A673 (cell line): ENCODE data around the gene STK17B. TPM values are rescaled to one million over a fixed set of nuclear protein-coding genes. Genes with fewer than 3 reads are reported as not detected.

Experiments used
- BruUV-seq: library from RNA; stranded (reverse); fragments of 400-500 nt; replicated peaks from 2 replicates; lab custom pipeline; 2021; lab: Mats Ljungman, UMichigan
- CTCF ChIA-PET: fragments of 300-600 bp; sonication (Branson Sonifier 250); formaldehyde crosslinking; loops from one replicate; lab custom pipeline; 2022; ENCODE audit warnings: antibody characterized with exemption; lab: Charles Lee
- POLR2A ChIA-PET: fragments of 300-600 bp; sonication (Branson Sonifier 250); formaldehyde crosslinking; loops from one replicate; lab custom pipeline; 2022; ENCODE audit warnings: antibody characterized with exemption; ENCODE audit not compliant: low non-redundant PET; lab: Charles Lee
- DNase-seq: peaks from one replicate; pipeline ENCODE4 v3.0.0-alpha.2; 2015; ENCODE audit warnings: low spot score
- H3K27ac ChIP-seq: fragments of 200-600 bp; sonication (generic); 2 replicates; pipeline ENCODE4 v1.5.1; 2016; ENCODE audit warnings: mixed run types, low read depth, mild to moderate bottlenecking, mixed read lengths, antibody characterized with exemption, low read length; ENCODE audit not compliant: poor library complexity, severe bottlenecking
- H3K27me3 ChIP-seq: fragments of 200-600 bp; sonication (generic); replicated peaks from 2 replicates; pipeline ENCODE4 v1.6.1; 2017; ENCODE audit warnings: mixed run types, low read depth, mild to moderate bottlenecking, mixed read lengths, antibody characterized with exemption, low read length; ENCODE audit not compliant: insufficient read depth, poor library complexity
- H3K36me3 ChIP-seq: fragments of 200-600 bp; sonication (generic); 2 replicates; pipeline ENCODE4 v1.6.1; 2016; ENCODE audit warnings: mixed run types, mild to moderate bottlenecking, mixed read lengths, antibody characterized with exemption, low read length; ENCODE audit not compliant: insufficient read depth, poor library complexity, severe bottlenecking
- H3K4me1 ChIP-seq: fragments of 200-600 bp; sonication (generic); 2 replicates; pipeline ENCODE4 v1.6.1; 2017; ENCODE audit warnings: mixed run types, mild to moderate bottlenecking, mixed read lengths, antibody characterized with exemption, low read length; ENCODE audit not compliant: insufficient read depth, poor library complexity, severe bottlenecking
- H3K4me3 ChIP-seq: fragments of 200-600 bp; sonication (generic); 2 replicates; pipeline ENCODE4 v1.5.1; 2016; ENCODE audit warnings: low read depth, mixed run types, mild to moderate bottlenecking, mixed read lengths, low read length; ENCODE audit not compliant: poor library complexity, severe bottlenecking
- H3K9me3 ChIP-seq: fragments of 200-600 bp; sonication (generic); 2 replicates; pipeline ENCODE4 v1.6.1; 2016; ENCODE audit warnings: mixed run types, low read depth, mild to moderate bottlenecking, mixed read lengths, antibody characterized with exemption, low read length; ENCODE audit not compliant: poor library complexity, severe bottlenecking
- EZH2 ChIP-seq: fragments of 200-600 bp; sonication (generic); IDR thresholded peaks from 2 replicates; pipeline ENCODE4 v1.6.1; 2017; ENCODE audit warnings: borderline replicate concordance, low read depth, mild to moderate bottlenecking, mixed read lengths, antibody characterized with exemption, low read length; ENCODE audit not compliant: poor library complexity, severe bottlenecking
- intact Hi-C: fragments of 100-400 bp; cut with micrococcal nuclease; formaldehyde crosslinking; loops from one replicate; pipeline ENCODE4 v1.10.0; 2022; ENCODE audit not compliant: unreplicated experiment
- total RNA-seq: library from RNA; stranded (reverse); gene quantifications from 2 replicates; pipeline ENCODE4 v1.2.3, GENCODE V29; 2021
- TF ChIP-seq, protein P1 (sequence below): fragments of 300-800, 200-600 bp; sonication (generic); conservative IDR thresholded peaks from 2 replicates; pipeline ENCODE4 v1.5.1; 2017; ENCODE audit warnings: low read depth, mild to moderate bottlenecking, antibody characterized with exemption, low read length, moderate library complexity, mixed read lengths

Gene STK17B
- total RNA-seq, 1 experiment from 2014 or later, result 18.5 TPM

DNA sequence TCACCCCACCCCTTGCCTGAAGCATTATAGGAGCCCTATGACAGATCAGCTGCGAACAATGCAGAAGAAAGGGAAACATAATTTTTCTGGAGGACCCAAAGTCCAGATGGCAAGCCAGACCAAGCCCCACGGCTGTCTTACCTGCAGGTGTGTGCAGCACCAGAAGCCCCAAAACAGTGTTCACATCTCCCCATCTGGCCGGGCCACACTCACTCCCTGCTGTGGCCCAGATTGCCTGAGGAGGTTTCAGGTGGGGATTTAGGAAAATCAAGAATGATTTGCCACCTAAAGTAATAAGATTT is 11.7 kb upstream of the STK17B start:
- CTCF ChIA-PET, result no interaction called here
- Histone ChIP-seq H3K36me3 (no peaks in the 10 kb centered on the region), H3K4me3 (no peak overlapping the region), H3K27me3 (no peaks in the 10 kb centered on the region), H3K4me1 (peaks cover 19% of the 10 kb centered on the region), H3K9me3 (no peaks in the 10 kb centered on the region), H3K27ac (no peak overlapping the region)
- BruUV-seq, result no TSS peak
- TF ChIP-seq, protein P1, sequence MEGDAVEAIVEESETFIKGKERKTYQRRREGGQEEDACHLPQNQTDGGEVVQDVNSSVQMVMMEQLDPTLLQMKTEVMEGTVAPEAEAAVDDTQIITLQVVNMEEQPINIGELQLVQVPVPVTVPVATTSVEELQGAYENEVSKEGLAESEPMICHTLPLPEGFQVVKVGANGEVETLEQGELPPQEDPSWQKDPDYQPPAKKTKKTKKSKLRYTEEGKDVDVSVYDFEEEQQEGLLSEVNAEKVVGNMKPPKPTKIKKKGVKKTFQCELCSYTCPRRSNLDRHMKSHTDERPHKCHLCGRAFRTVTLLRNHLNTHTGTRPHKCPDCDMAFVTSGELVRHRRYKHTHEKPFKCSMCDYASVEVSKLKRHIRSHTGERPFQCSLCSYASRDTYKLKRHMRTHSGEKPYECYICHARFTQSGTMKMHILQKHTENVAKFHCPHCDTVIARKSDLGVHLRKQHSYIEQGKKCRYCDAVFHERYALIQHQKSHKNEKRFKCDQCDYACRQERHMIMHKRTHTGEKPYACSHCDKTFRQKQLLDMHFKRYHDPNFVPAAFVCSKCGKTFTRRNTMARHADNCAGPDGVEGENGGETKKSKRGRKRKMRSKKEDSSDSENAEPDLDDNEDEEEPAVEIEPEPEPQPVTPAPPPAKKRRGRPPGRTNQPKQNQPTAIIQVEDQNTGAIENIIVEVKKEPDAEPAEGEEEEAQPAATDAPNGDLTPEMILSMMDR, result no peak
- no peak for TF ChIP-seq EZH2
- intact Hi-C loops, result loop anchor here (5.0 kb wide), 1 partner anchor 49 kb away; no protein-coding TSS in a partner anchor
- POLR2A ChIA-PET, result no interaction called here
- no peak for DNase-seq

DNA sequence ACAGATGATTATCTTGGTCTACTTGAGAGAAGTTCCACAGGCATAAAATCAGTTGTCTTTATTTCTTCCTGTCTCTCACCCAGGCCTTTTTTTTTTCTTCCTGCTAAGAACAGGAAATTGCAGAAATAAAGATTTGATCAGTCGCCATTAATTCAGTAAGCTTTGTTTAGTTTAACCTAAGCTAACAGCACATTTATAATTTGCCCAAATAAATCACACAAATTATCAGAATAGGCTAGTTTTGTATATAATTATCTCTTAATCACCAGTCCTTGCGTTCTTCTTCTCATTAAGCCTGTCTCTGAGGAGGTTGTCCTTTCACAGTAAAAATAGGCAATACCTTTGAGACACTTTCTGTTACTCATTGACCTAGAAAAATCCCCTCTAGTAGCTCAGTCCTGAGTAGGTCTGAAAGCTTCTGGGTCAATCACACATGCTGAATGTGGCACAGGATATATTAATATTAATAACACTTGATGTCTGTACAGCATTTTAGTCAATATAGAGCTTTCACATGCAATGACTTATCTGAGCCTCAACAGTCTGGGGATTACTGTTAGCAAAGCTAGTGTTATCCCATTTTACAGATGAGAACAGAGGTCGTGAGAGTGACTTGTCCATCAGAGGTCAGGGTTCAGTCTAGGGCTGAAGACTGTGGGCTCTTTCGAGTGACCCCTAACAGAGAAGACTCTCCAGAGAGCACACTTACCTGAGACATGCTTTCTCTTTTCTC is 11.2 kb upstream of the STK17B start:
- POLR2A ChIA-PET, result no interaction called here
- no peak overlapping the region for H3K27ac ChIP-seq
- CTCF ChIA-PET, result no interaction called here
- BruUV-seq, result no TSS peak
- H3K4me3 ChIP-seq, result no peak overlapping the region
- peaks cover 19% of the 10 kb centered on the region for H3K4me1 ChIP-seq
- intact Hi-C loops, result loop anchor here (5.0 kb wide), 1 partner anchor 50 kb away; no protein-coding TSS in a partner anchor
- TF ChIP-seq, protein P1, result no peak
- no peak for TF ChIP-seq EZH2
- H3K27me3 ChIP-seq, result no peaks in the 10 kb centered on the region
- DNase-seq, result peak; percentile 48
- H3K9me3 ChIP-seq, result no peaks in the 10 kb centered on the region
- no peaks in the 10 kb centered on the region for H3K36me3 ChIP-seq

DNA sequence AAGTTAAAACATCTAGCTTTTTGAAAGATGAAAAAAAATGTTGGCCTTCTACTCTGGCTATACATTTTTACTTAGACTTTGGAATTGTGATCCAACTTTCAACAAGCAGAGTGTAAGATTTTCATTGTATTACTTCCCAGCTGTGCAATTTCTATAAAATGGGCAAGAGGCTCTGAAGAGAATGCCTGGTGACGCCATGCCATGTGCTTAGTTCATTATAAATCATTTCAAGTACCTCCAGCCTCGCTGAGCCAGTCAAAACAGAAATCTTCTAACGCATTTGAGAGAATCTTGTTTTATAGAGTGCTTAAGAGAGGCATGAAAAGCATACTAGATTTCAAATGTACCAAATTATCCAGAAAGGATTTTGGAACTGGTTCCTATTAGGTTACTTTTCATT is 10.1 kb upstream of the STK17B start:
- Histone ChIP-seq H3K4me3 (no peak overlapping the region), H3K36me3 (no peaks in the 10 kb centered on the region), H3K9me3 (no peaks in the 10 kb centered on the region), H3K4me1 (peaks cover 19% of the 10 kb centered on the region), H3K27ac (no peak overlapping the region), H3K27me3 (no peaks in the 10 kb centered on the region)
- CTCF ChIA-PET, result no interaction called here
- POLR2A ChIA-PET, result no interaction called here
- TF ChIP-seq, protein P1, result no peak
- no peak for TF ChIP-seq EZH2
- BruUV-seq, result no TSS peak
- peak; percentile 55 for DNase-seq
- intact Hi-C loops, result loop anchor here (5.0 kb wide), 1 partner anchor 51 kb away; no protein-coding TSS in a partner anchor
